Measurements from ENCODE around the gene AGBL3. TPM values are rescaled to one million over a fixed set of nuclear protein-coding genes. Genes with fewer than 3 reads are reported as not detected.

AGBL3 gene
- total RNA-seq, 1 experiment from 2014 or later = 3.5 TPM

DNA sequence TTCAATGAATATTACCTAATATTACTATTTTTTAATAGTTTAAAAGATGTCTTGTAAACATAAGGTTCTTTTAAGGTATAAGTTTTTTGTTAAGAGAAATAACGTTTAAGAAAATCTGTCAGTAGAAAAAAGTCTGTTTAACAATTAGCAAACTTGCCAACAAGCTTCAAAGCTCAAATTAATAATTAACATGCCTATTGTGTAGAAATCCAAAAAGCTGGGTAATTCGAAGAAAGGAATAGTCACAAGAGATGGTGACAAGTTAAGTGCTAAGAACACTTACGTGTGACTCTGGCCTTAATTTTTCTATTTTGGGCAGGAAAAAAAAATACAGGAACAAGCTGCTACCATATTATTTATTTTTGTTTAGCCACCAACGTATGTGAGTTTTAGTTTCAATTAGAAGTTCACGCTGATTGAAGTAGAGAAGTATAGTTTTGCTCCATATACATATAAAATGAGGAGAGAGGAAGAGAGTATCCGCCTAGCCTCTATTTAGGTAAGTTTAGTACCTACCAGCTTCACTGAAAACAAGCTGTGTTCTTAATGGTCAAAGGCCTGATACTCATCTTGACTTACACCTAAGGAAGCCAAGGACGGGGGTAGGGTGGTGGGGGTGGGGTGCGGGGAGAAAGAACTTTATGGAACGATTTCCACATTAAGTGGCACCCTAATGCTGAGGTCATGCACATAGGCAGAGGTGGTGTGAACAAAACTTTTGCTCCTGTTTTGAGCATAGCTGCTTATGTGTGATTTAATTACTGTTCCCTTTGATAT is 43.4 kb upstream of the AGBL3 start:
- H3K4me1 ChIP-seq (ENCODE audit: low read length) = peaks cover 8% of the 10 kb centered on the region
- H3K79me2 ChIP-seq (ENCODE audit: low read length) = no peaks in the 10 kb centered on the region
- H3K4me2 ChIP-seq (ENCODE audit: low read depth, low read length, poor library complexity, severe bottlenecking) = no peak overlapping the region
- no peak overlapping the region for H3K27ac ChIP-seq (ENCODE audit: low read length)
- H3K9me3 ChIP-seq (ENCODE audit: low read length) = no peaks in the 10 kb centered on the region
- no peak overlapping the region for H3K4me3 ChIP-seq (ENCODE audit: low read length)
- H4K20me1 ChIP-seq (ENCODE audit: insufficient read depth, low read depth, low read length) = no peaks in the 10 kb centered on the region
- no peaks in the 10 kb centered on the region for H3K27me3 ChIP-seq (ENCODE audit: low read length)
- no peaks in the 10 kb centered on the region for H3K9me2 ChIP-seq (replicated peaks; ENCODE audit: insufficient read depth, low read length)
- H3K36me3 ChIP-seq (ENCODE audit: insufficient read depth, low read length) = no peaks in the 10 kb centered on the region
- no peak overlapping the region for H3K9ac ChIP-seq (ENCODE audit: low read length)
- no peak overlapping the region for H2AFZ ChIP-seq (ENCODE audit: low read length)
- DNase-seq = no peak

DNA sequence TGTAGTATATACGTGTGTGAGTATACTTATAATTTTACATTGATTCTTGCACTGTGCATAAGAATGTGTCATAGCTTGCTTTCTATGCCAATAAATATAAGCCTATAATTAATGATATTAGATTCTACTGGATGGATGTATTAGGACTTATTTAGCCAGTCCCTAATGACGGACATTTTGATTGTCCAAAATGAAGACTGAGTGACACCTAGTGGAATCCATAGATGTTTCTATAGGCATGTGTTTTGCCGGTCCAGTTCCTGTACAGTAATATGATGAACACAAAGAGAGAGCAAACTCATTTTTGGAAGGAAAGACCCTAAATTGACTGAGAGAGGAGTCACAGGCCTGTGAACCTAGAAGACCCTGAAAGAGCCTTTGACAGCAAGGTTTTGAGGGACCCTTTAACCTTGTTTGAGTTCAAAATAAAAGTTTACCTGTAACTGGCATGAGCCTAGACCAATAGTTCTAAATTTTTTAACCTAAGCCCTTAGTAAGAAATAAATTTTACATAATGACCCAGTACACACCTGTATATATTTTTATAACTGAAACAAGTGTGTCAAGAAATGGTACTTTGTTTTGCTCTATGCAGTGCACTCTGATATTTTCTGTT is 42.4 kb upstream of the AGBL3 start:
- Histone ChIP-seq H3K27me3 (ENCODE audit: low read length) (no peaks in the 10 kb centered on the region), H3K9me2 (replicated peaks; ENCODE audit: insufficient read depth, low read length) (no peaks in the 10 kb centered on the region), H2AFZ (ENCODE audit: low read length) (no peak overlapping the region), H3K4me3 (ENCODE audit: low read length) (no peak overlapping the region), H3K27ac (ENCODE audit: low read length) (no peak overlapping the region), H3K9me3 (ENCODE audit: low read length) (no peaks in the 10 kb centered on the region), H3K79me2 (ENCODE audit: low read length) (no peaks in the 10 kb centered on the region), H3K9ac (ENCODE audit: low read length) (no peak overlapping the region), H3K4me2 (ENCODE audit: low read depth, low read length, poor library complexity, severe bottlenecking) (no peak overlapping the region), H3K36me3 (ENCODE audit: insufficient read depth, low read length) (no peaks in the 10 kb centered on the region), H4K20me1 (ENCODE audit: insufficient read depth, low read depth, low read length) (no peaks in the 10 kb centered on the region), H3K4me1 (ENCODE audit: low read length) (peaks cover 2% of the 10 kb centered on the region; the same call in 1 of the 2 replicates)
- peak; percentile 73 for DNase-seq

DNA sequence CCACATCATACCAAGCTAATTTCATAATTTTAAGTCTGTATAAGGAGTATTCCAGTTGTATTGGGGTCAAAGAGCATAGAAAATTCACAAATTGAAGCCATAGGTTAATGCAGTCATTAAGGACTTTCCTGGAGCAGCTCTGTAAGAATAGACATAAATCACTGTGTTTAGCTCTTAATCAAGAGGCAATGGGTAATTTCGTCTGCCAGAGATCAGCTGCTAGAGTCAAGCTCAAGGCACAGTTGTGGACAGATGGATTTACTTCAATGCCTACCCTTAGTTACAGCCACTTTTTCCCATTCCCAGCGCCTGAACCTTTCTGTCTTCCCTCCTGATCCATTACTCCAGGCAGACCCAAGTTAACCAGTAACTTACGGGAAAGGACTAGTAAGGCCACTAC is 40.6 kb upstream of the AGBL3 start:
- no peak overlapping the region for H3K27ac ChIP-seq (ENCODE audit: low read length)
- no peak overlapping the region for H2AFZ ChIP-seq (ENCODE audit: low read length)
- H3K9me3 ChIP-seq (ENCODE audit: low read length) = no peaks in the 10 kb centered on the region
- H3K9ac ChIP-seq (ENCODE audit: low read length) = no peak overlapping the region
- no peak overlapping the region for H3K4me3 ChIP-seq (ENCODE audit: low read length)
- no peak for DNase-seq
- H4K20me1 ChIP-seq (ENCODE audit: insufficient read depth, low read depth, low read length) = no peaks in the 10 kb centered on the region
- no peak overlapping the region for H3K4me2 ChIP-seq (ENCODE audit: low read depth, low read length, poor library complexity, severe bottlenecking)
- no peaks in the 10 kb centered on the region for H3K36me3 ChIP-seq (ENCODE audit: insufficient read depth, low read length)
- no peaks in the 10 kb centered on the region for H3K27me3 ChIP-seq (ENCODE audit: low read length)
- H3K9me2 ChIP-seq (replicated peaks; ENCODE audit: insufficient read depth, low read length) = no peaks in the 10 kb centered on the region
- H3K79me2 ChIP-seq (ENCODE audit: low read length) = no peaks in the 10 kb centered on the region
- H3K4me1 ChIP-seq (ENCODE audit: low read length) = peaks cover 2% of the 10 kb centered on the region; the same call in 1 of the 2 replicates

DNA sequence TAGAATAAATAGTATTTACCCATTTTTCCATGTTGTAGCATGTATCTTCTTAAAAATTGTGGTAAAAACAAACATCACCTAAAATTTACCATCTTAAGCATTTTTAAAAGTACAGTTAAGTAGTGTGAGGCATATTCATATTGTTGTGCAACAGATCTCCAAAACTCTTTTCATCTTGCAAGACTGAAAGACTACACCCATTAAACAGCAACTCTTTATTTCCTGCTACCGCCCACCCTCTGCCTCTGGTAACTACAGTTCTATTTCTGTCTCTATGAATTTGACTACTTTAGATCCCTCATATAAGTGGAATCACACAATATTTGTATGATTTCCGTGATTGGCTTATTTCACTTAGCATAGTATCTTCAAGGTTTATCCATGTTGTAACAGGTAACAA is 40.0 kb upstream of the AGBL3 start:
- Histone ChIP-seq H3K79me2 (ENCODE audit: low read length) (no peaks in the 10 kb centered on the region), H3K27me3 (ENCODE audit: low read length) (no peaks in the 10 kb centered on the region), H2AFZ (ENCODE audit: low read length) (no peak overlapping the region), H3K4me1 (ENCODE audit: low read length) (peaks cover 2% of the 10 kb centered on the region; the same call in 1 of the 2 replicates), H3K27ac (ENCODE audit: low read length) (no peak overlapping the region), H3K4me3 (ENCODE audit: low read length) (no peak overlapping the region), H3K9ac (ENCODE audit: low read length) (no peak overlapping the region), H4K20me1 (ENCODE audit: insufficient read depth, low read depth, low read length) (no peaks in the 10 kb centered on the region), H3K36me3 (ENCODE audit: insufficient read depth, low read length) (no peaks in the 10 kb centered on the region), H3K9me3 (ENCODE audit: low read length) (no peaks in the 10 kb centered on the region), H3K9me2 (replicated peaks; ENCODE audit: insufficient read depth, low read length) (no peaks in the 10 kb centered on the region), H3K4me2 (ENCODE audit: low read depth, low read length, poor library complexity, severe bottlenecking) (no peak overlapping the region)
- DNase-seq = no peak

DNA sequence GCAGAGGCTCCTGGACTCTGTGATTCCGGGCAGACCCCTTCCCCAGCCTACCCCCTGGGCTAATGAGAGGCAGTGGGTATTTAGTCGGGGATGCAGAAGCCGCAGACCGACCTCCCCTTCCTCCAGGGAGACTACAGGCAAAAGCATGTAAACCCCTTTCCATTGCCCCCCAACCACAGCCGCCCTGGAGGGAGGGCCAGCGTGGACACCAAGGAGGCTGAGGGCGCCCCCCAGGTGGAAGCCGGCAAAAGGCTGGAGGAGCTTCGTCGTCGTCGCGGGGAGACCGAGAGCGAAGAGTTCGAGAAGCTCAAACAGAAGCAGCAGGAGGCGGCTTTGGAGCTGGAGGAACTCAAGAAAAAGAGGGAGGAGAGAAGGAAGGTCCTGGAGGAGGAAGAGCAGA is 39.0 kb upstream of the AGBL3 start:
- Histone ChIP-seq H3K9ac (ENCODE audit: low read length) (no peak overlapping the region), H3K4me2 (ENCODE audit: low read depth, low read length, poor library complexity, severe bottlenecking) (no peak overlapping the region), H3K4me1 (ENCODE audit: low read length) (peaks cover 2% of the 10 kb centered on the region; the same call in 1 of the 2 replicates), H3K4me3 (ENCODE audit: low read length) (no peak overlapping the region), H3K27me3 (ENCODE audit: low read length) (no peaks in the 10 kb centered on the region), H3K9me3 (ENCODE audit: low read length) (no peaks in the 10 kb centered on the region), H3K36me3 (ENCODE audit: insufficient read depth, low read length) (no peaks in the 10 kb centered on the region), H2AFZ (ENCODE audit: low read length) (no peak overlapping the region), H3K9me2 (replicated peaks; ENCODE audit: insufficient read depth, low read length) (no peaks in the 10 kb centered on the region), H3K27ac (ENCODE audit: low read length) (no peak overlapping the region), H3K79me2 (ENCODE audit: low read length) (no peaks in the 10 kb centered on the region), H4K20me1 (ENCODE audit: insufficient read depth, low read depth, low read length) (no peaks in the 10 kb centered on the region)
- no peak for DNase-seq

DNA sequence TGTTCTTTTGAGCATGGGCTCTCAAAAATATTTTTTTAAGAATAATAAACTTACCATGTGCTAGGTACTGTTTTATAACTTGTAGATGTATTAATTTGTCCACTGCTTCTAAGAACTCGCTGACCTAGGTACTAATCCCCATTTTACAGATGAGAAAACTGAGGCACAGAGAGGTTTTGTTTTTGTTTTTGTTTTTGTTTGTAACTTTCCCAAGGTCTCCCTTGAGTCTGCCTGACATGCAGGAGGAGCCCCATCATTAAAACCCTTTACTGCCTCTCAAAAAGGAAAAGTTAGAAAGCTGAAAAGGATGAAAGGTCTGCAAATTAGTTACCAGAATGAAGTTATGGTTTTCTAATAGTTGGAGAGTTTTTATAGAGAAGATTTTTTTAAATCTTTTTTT is 38.5 kb upstream of the AGBL3 start:
- no peaks in the 10 kb centered on the region for H3K9me3 ChIP-seq (ENCODE audit: low read length)
- DNase-seq = no peak
- H4K20me1 ChIP-seq (ENCODE audit: insufficient read depth, low read depth, low read length) = no peaks in the 10 kb centered on the region

DNA sequence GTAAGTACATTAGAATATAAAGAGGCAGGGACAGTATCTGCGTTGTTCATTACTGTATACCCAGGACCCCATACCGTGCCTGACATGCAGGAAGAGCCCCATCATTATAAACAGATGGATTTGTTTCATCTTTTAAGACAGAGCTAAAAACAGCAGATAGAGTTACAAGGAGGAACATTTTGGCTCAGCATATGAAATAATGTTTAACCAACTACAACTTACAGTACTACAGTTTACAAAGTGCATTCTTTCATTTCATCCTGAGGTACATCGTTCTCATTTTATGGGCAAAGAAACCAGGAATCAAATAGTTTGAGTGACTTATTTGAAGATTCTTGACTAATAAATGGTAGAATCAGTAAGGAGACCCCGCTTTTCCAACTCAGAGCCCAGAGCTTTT is 38.1 kb upstream of the AGBL3 start:
- no peak overlapping the region for H3K4me3 ChIP-seq (ENCODE audit: low read length)
- H3K9me3 ChIP-seq (ENCODE audit: low read length) = no peaks in the 10 kb centered on the region
- no peak overlapping the region for H3K27ac ChIP-seq (ENCODE audit: low read length)
- no peak overlapping the region for H2AFZ ChIP-seq (ENCODE audit: low read length)
- no peak overlapping the region for H3K4me2 ChIP-seq (ENCODE audit: low read depth, low read length, poor library complexity, severe bottlenecking)
- H3K36me3 ChIP-seq (ENCODE audit: insufficient read depth, low read length) = no peaks in the 10 kb centered on the region
- no peaks in the 10 kb centered on the region for H3K9me2 ChIP-seq (replicated peaks; ENCODE audit: insufficient read depth, low read length)
- H3K9ac ChIP-seq (ENCODE audit: low read length) = no peak overlapping the region
- DNase-seq = no peak
- no peaks in the 10 kb centered on the region for H3K27me3 ChIP-seq (ENCODE audit: low read length)
- peaks cover 2% of the 10 kb centered on the region; the same call in 1 of the 2 replicates for H3K4me1 ChIP-seq (ENCODE audit: low read length)
- H4K20me1 ChIP-seq (ENCODE audit: insufficient read depth, low read depth, low read length) = no peaks in the 10 kb centered on the region
- H3K79me2 ChIP-seq (ENCODE audit: low read length) = no peaks in the 10 kb centered on the region

More for the DNA sequence above, 38.5 kb upstream of the AGBL3 start:
- H3K9me2 ChIP-seq (replicated peaks; ENCODE audit: insufficient read depth, low read length) = no peaks in the 10 kb centered on the region
- H3K36me3 ChIP-seq (ENCODE audit: insufficient read depth, low read length) = no peaks in the 10 kb centered on the region
- H3K27ac ChIP-seq (ENCODE audit: low read length) = no peak overlapping the region
- H2AFZ ChIP-seq (ENCODE audit: low read length) = no peak overlapping the region
- no peak overlapping the region for H3K4me2 ChIP-seq (ENCODE audit: low read depth, low read length, poor library complexity, severe bottlenecking)
- H3K4me3 ChIP-seq (ENCODE audit: low read length) = no peak overlapping the region
- H3K27me3 ChIP-seq (ENCODE audit: low read length) = no peaks in the 10 kb centered on the region
- H3K79me2 ChIP-seq (ENCODE audit: low read length) = no peaks in the 10 kb centered on the region
- H3K4me1 ChIP-seq (ENCODE audit: low read length) = peaks cover 2% of the 10 kb centered on the region; the same call in 1 of the 2 replicates
- no peak overlapping the region for H3K9ac ChIP-seq (ENCODE audit: low read length)

DNA sequence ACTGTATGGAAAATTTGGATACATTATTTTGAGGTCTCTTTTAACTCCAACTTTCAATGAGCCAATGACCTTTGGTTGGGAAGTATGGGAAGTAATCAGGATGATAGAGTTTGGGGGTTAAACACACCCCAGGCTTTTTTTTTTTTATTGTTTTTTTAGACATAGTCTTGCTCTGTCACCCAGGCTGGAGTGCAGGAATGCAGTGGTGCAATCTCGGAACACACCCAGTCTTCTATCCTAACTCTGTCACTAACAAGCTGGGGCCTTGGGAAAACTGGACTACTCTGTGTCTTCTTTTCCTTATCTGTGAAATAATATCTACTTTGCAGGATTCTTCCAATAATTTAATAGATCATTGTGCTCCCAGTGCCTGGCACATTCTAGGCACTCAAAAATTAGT is 37.6 kb upstream of the AGBL3 start:
- Histone ChIP-seq H3K4me3 (ENCODE audit: low read length) (no peak overlapping the region), H3K79me2 (ENCODE audit: low read length) (no peaks in the 10 kb centered on the region), H3K27me3 (ENCODE audit: low read length) (no peaks in the 10 kb centered on the region), H3K9me2 (replicated peaks; ENCODE audit: insufficient read depth, low read length) (no peaks in the 10 kb centered on the region), H3K36me3 (ENCODE audit: insufficient read depth, low read length) (no peaks in the 10 kb centered on the region), H3K4me2 (ENCODE audit: low read depth, low read length, poor library complexity, severe bottlenecking) (no peak overlapping the region), H4K20me1 (ENCODE audit: insufficient read depth, low read depth, low read length) (no peaks in the 10 kb centered on the region), H3K4me1 (ENCODE audit: low read length) (peaks cover 2% of the 10 kb centered on the region; the same call in 1 of the 2 replicates), H3K9ac (ENCODE audit: low read length) (no peak overlapping the region), H3K27ac (ENCODE audit: low read length) (no peak overlapping the region), H3K9me3 (ENCODE audit: low read length) (no peaks in the 10 kb centered on the region), H2AFZ (ENCODE audit: low read length) (no peak overlapping the region)
- no peak for DNase-seq

All from Karpas-422 (cell line).